ENCODE results near the gene TSPAN18.

Gene TSPAN18

DNA sequence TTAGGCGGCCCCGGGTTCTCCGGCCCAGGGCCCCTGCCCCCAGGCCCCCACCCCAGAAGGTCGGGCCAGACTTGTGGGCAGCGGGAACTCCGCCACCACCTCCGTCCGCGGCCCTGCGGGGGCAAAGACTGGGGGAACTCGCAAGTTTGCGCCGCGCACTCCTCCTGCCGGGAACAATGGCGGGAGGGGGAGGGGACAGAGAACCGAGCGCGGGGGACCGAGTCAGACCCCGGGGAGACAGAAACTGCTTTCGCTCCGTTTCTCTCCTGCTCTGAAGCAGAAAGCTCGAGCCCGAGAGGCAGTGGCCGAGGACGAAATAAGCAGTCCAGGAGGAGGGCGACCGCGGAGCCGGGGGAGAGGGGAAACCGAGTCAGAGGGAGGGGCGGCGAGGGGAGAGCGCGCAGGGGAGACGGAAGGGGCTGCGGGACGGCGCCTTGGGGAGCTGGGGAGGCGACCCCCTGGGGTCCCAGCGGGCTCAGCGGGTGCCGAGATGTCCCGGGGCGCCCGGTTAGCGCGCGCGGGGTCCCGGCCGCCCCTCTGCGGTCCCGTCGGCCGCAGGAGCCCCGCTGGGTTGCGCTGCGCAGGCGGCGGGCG, 223.4 kb downstream of the TSPAN18 start:
- DNase-seq, result peak; percentile 73

DNA sequence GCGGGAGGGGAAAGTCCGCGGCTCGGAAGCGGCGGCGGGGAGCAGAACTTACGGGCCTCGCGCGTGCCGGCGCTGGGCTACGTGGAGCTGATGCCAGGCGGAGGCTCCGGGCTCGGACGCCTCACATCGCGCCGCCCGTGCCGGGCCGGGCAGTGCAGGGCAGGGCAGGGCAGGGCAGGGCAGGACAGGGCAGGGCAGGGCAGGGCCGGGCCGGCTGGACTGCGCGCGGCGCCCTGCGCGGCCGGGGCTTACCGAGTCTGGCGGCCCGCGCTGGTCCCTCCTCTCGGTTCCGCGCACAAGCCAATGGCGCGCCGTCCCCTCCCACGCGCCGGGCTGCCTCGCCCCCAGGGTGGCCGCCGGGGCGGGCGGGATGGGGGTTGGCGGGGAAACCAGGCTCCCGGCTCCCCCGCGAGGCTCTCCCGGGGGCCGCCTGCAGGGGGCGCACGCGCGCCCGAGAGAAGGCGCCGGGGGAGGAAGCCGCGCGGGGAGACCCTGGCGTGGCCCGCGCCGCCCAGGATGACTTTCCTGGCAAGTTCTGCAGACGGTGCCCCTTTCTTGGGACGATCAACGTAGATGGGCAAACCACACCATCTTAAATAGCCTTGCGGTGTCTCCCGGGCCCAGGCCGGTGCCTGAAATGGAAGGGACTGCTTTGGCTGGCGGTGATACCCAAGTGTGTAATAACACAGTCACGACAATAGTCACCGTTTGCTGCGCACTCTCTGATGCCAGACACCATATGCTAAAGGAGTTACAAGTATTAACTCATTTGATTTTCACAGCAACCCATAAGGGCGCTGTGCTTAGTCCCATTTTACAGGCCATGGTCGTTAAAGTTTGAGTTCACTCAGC, 224.1 kb downstream of the TSPAN18 start, which contains the start of gene TP53I11:
Gene TP53I11, minus strand, starts transcription at position 259 of the 852 bp plus-strand sequence. CDS start 12,548 bp downstream, outside the sequence.
- peak; percentile 87 for DNase-seq

DNA sequence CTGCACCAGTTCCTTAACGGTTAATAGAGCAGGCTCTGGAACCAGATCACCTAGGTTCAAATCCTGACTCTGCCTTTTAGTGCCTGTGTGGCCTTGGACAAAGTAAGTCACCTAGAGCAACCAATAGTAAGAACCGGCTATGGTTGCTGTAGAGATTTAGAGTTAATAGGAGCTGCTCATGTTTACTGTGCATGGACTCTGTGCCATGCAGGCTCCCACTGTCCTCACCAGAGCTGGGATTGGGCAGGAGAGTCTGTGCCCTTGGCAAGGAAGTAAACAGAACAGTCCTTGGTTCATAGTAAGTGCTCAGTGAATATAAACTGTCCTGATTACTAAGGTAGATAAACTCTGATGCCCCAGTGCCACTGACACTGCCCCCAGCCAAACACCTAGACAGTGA, 225.3 kb downstream of the TSPAN18 start:
- DNase-seq, result no peak

DNA sequence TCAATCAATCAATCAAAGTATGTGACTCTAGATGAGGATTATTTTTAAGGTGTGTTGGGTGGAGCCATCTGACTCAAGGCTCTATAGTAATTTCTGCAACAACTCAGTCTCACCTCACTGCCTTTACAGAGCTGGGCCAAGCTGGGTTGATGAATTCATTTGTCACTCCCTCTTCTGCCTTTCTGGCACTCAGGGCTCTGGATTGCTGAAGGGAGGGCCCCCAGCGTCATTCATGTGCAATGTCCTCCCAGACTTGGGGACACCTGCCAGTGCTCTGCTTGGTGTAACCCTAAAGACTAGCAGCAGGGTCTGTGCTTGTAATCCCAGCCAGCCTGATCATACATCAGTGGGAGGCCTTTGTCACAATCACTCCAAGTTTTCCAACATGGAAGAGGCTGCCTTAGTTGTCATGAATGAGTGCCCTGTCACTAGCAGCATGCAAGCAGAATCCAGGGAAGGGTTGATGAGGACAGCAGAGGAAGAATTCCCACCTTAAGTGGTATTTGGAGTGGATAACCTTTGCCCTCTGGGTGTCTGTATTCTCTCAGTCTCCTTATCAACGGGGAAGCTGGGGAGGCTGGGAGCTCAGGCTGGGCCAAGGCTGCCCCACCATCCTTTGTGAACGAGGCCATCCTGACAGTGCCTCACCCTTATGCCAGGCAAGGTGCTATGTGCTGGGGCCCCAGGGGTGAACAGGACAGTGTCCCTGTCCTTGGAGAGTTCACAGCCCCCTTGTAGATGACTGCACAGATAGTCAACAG, 225.9 kb downstream of the TSPAN18 start:
- DNase-seq, result no peak

DNA sequence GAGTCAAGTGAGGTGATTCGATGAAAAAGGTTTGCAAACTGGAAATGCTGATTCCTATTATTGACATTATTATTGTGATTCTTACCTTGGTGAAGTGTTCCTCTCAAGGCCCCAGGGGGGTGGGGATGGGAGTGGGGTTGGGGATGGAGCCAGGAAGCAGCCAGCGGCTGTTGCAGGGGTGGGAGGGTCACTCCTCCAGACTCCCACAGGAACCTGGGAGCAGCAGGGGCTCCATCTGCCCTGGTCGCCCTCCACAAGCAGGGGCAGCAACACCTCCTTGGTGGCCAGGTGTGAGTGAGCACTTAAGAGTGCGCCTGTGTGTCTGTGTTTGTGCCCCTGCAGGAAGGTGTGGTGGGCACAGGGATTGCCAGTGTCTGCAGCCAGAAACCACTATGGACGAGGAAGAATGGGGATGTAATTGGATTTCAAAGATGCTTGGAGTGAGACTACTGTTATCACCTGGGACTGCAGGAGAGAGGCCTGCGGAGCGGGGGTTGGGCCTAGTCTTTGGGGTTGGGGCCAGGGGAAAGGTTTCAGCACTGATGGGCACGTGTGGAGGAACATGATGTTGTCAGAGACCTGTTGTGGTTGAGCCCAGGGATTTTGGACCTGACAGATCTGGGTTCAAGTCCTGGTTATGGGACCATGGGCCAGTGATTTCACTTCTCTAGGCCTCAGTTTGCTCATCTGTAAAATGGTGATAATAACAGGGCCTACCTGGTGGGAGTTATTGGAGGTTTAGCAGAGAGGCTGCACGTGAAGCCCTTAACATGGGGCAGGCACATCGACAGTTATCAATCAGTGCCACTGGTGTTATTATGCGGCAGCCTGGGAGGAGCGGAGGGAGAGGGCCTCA, 227.5 kb downstream of the TSPAN18 start:
- no peak for DNase-seq

DNA sequence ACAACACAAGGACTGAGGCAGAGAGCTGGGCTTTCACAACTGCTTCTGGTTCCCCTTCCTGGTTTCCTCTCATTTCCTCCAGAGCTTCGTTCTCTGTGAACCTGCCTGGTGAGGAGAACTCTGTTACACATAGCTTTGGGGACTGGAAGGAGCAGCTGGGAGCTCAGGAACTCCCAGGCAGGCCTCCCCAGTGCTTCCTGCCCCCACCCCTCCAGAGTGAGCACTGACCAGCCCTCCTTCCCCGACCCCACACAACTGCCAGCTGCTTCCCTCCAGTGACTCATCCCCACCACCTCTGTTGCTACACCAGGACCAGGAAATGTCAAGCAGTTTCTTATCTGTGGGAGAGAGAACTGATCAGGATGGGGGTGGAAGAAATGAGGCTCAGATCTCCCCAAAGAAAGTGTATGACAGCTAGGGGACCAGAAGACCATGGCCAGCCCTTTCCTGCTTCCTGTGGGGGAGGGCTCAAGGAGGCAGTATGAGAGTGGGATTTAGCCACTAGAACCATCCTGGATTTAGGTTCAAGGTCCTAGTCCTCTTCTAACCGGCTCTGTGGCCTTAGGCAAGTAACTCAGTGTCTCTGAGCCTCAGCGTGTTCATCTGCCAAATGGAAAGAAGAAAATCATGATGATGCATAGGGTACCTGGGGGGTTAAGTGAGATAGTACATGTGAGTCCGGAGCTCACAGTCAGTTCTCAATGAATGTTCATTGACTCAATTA, 228.4 kb downstream of the TSPAN18 start:
- DNase-seq, result peak; percentile 93

DNA sequence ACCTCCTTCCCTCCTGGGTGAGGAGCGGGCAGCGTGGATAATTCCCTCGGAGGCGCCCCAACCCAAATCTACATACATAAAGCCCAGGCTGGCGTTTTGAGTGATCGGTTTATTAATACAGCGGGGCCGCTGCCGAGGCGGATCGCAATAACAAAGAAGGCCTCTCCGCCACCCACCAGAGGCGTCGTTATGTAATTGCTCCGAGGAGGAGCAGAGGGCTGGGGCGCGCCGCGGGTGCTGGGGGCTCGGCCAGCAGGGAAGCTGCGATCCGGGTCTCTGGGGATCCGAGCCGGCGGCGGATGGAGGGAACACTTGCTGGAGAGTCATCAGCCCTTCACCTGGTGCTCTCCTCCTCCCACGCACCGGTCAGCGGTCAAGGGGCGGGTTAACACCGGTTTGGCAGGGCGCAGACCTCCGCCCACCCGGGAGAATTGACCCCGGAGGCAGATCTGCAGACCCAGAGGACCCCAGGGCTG, 230.3 kb downstream of the TSPAN18 start:
- peak; percentile 68 for DNase-seq

DNA sequence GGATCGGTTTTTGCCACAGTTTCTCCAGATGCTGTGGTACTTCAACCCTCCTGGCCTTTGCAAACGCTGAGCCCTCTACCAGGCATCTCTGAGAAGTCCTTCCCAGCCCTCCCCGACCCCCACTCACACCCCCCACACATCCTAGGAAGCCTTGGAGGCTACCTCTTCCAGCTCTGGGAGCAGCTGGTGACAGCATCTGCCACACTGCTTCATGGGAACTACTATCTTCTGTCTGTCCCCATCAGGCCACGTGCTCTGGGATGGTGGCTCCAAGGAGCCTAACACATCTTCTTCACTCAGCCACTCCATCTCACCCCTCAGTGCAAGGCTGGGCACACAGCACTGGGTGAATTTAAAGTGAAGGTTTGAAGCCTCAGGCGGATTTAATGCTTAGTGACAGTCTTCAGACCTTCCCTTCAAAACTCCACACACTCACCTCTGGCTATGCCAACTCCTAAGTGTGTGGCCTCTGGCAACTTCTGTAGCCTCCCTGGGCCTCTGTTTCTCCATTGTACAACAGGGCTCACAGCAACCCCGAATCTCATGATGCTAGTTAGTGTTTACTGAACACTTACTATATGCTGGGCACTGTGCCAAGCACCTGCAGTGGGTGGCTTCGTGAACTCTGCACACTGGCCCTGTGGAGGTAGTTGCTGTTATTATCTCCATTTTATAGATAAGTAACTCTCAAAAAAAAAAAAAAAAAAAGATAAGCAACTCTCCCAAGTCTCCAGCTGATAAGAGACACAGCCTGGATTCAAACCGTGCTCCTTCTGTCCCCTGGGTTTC, 231.2 kb downstream of the TSPAN18 start:
- DNase-seq, result no peak

DNA sequence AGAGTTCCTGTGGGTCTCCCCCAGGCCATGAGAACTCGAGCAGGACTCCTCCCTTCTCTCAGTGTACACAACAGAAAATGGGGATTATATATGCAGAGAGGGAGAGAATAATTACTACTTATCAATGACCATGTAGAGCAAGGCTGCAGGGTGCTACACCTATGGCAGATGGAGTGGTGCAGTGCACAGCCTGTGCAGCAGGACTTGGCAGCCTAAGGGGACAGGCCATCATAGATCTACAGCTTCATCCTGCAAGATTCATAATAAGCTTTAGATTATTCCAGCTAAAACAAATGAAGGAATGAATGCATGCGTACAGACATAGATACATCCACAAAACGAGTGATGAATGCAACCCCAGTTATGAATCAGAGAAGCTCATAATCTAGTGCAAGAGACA, 232.3 kb downstream of the TSPAN18 start:
- no peak for DNase-seq

DNA sequence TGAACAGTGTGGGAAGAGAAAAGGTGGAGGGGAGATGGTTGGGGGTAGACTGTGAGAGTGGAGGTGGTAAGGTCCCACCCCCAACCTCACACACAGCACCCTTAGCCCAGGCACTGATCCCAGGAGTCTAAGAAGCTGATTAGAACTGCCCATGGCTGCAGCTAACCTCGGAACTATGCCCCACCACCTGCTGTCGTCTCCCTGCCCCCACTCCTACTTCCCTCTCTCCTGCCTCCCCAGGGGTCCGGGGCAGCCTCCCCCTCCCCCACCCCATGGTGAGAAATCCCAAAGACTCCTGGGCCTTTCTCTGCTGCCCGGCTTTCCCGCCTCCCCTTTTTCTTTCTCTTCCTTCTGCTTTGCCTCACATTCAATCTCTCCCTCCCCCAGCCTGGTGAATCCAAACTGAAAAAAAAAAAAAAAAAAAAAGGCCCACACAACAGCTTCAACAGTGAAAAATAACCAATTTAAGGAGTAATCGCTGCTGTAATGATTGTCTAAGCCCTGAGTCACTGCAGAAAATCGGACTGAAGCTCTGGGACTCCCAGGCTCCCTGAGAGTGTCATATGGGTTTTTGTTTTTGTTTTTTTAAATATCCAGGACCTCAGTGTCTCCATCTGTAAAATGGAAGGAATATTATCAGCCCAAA, 233.6 kb downstream of the TSPAN18 start:
- DNase-seq, result no peak

DNA sequence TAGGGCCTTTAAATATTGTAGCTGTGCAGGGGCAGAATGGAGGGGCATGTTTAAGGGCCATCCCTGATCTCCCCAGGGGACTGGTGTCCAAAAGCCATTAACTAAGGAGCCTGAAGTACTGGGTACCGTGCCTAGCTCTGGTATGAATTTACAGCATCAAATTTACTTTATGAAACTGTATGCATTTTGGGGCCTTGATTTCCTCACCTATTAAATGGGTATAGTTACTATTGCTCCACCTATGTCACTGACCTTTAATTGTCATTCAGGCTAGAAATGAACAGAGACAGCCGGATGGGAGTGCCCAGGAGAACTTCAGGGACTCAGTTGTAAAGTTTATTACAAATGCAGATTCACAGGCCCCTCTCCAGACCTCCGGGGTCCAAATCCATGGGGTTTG, 235.7 kb downstream of the TSPAN18 start:
- DNase-seq, result no peak

DNA sequence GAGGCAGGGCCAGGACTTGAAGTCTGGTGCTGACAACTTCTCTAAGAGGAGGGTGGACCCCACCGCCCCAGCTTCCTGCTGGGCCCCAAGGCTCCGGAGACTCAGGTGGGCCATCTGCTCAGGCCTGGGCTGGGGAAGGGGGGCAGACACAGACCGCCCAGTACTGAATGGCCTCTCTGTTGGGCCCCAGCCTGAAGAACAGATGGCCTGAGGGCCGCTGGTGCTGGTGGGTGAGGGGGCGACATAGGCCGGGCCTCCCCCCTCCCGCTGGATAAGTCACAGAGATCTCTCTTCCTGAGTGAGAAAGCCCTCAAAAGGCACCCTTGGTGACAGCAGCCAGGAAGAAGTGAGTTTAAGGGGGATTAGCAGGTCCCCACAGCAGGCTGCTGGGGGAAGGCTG, 236.4 kb downstream of the TSPAN18 start:
- DNase-seq, result no peak

DNA sequence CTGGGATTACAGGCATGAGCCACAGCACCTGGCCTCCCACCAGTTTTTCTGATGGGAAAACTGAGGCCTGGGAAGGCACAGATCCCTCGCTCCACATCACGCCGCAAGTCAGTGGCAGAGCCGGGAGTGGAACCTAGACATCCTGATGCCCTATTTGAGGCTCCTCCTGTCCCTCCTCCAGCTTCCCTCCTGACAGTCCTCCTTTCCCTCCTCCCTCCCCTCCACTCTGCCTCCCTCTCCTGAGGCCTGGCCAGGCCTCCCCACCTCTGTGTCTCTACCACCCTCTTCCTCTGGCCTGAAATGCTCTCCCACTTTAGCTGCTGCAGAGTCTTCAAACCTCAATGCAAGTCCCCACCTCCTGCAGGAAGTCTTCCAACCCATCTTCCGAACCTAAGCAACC, 237.2 kb downstream of the TSPAN18 start:
- DNase-seq, result no peak

DNA sequence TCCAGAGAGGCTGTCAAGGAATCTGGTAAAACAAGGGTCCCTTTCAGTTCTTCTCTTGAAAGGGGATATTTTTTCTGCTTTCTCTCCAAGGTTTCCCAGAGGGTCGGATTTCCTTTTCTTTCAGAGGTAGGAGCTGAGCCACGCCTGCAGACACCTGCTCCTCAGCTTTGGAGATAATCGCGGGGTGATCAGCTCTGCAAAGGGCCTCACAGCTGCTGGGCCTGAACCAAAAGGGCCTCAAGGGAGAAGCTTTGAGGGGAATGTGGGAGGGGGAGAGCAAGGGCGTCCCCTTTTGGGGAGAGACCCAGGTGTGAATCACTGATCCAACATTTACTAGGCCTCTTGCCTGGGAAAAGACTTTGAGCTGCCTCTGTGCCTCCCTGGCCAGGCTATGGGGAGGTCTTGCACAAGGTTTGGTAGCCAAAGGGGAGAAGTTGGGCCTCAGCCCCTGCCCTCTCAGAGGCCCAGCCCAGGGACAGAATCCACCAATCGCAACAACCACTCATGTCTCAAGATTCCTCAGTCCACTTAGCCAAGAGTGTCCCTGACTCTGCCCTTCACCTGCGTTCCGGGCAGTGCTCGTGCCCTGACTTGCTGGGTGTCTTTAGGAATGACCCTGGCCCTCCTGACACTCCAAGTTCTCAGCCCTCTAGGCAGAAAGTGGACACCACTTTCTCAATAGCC, 237.9 kb downstream of the TSPAN18 start:
- DNase-seq, result no peak

DNA sequence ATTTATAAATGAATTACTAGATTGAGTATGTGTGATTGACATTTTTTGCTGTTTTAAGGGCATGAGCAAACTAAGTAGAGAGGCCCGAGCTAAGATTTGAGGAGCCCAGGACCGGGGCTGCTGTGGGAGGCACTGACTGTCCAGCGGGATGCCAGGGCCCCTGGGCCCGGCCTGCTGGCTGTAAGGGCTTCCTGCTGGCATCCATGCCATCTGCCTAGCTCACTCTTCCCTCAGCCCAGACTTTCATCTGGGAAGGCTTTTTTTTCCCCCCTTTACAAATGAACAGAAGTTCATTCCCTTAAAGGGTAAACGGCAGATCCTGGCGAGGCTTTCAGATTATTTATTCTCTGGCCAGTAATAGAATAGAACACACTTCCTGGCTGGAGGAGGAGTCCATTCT, 239.9 kb downstream of the TSPAN18 start:
- no peak for DNase-seq

DNA sequence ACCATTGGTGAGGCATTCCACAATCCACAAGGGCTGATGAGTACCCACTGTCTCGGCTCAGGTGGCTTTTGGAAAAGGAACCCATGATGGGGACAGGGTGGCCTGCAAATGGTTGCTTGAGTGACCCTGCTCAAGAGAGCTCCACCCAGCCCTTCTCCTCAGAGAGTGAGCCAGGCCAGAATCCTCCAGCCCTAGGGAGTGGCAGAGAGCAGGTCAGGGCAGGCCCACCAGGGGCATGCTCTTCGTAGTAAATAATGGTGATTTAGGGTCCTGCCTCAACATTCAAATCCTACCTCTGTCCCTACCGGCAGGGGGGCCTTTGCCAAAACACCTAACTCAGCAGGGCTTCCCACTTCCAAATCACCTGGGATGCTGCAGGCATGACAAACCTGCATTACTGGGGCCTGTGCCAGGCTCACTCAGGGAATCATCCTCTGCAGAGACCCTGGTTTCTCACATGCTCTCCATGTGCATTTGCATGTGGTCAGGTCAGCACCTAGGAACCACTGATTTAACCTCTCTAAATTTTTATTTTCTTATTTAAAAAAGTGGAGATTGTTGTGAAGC, 241.3 kb downstream of the TSPAN18 start:
- DNase-seq, result no peak

DNA sequence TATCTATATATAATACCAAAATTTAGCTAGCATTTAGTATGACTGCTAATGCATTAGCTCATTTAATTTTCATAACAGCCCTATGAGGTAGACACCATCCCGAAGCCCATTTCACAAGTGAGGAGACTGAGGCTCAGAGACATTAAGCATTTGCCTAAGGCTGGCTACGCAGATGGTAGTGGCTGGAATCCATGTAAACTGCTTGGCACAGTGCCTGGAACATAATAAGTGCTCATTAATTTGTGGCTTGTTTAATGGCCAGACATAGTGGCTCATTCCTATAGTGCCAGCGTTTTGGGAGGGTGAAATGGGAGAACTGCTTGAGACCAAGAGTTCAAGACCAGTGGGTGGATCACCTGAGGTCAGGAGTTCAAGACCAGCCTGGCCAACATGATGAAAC, 241.7 kb downstream of the TSPAN18 start:
- DNase-seq, result no peak

DNA sequence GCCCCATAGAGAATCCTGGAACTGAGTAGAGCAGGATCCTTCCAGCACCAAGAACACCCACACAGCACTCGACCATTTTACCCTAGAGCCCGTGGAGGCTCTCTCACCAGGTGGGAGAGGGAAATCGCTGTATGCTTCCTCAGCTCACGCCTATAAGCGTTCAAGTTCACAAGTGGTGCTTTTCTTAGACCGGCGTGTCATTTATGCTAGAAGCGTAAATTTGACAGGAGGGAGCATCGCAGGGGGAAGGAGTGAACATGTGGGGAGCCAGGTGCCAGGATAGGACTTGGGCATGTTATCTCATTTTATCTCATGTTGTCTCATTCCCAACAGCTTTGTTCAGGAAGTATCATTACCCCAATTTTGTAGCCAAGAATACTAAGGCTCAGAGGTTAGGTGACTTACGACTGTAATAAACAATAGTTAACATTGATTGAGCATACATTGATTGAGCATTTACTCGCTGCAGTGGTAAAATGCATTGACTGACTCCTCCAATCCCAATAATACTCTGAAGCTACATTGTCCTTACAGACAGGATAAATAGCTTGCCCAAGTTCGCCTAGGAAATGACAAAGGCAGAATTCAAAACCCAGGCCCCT, 243.0 kb downstream of the TSPAN18 start:
- DNase-seq, result no peak

DNA sequence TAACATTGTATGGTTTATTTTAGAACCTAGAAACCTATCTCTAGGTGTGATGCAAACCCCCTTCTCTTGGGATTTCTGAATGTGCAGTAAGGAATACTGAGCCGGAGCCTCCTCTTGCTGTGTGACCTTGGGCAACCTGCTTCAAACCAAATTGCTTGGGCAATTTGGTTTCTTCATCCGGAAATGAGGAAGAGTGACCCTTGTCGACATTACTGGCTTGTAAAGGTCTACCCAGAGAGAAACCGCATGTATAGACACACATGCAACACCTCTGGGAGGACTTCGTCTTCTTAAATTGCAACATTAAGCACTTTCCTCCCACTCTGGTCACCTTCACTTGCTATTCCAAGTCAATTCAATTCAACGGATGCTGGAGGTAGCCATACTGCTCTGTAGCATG, 243.5 kb downstream of the TSPAN18 start:
- DNase-seq, result no peak
